Smooth muscle cell (in vitro differentiated cells): ENCODE measurements around the gene SNX24. TPM values are rescaled to one million over a fixed set of nuclear protein-coding genes. Genes with fewer than 3 reads are reported as not detected.

Experiments used
- polyA plus RNA-seq: library from polyadenylated mRNA; unstranded; fragments of >200 nt; fragmentation: Nextera tagmentation; extraction: Ambion mirVana; gene quantifications from 2 replicates; pipeline ENCODE4 v1.2.1, GENCODE V29; 2016
- small RNA-seq: library from RNA; depleted of rRNA; stranded (forward); fragments of <200 nt; gene quantifications from one replicate; pipeline ENCODE3, GENCODE V24; 2014
- total RNA-seq: library from RNA; depleted of rRNA; stranded (reverse); fragments of >200 nt; gene quantifications from 2 replicates; pipeline ENCODE4 v1.2.3, GENCODE V29; 2014

SNX24 gene
- total and polyA plus RNA-seq, 2 experiments from 2014 or later: 15.3 to 44.9 TPM

Small RNA genes lying within 50 kb of the gene (small RNA-seq; reads per million reads assigned to genes)
- gene RN7SL689P: not detected

Other genes with a start within 250 kb of the SNX24 start
- gene SNX2, start 70.5 kb upstream of the SNX24 start, total RNA-seq: 70.1 and 88.4 TPM in 2 replicates
- gene SNX2, start 70.5 kb upstream of the SNX24 start, polyA plus RNA-seq: 81.9 and 89.3 TPM in 2 replicates
- gene PPIC, start 191.1 kb downstream of the SNX24 start, total RNA-seq: 119 and 145 TPM in 2 replicates
- gene PPIC, start 191.1 kb downstream of the SNX24 start, polyA plus RNA-seq: 300 and 331 TPM in 2 replicates
- gene PRDM6, start 243.6 kb downstream of the SNX24 start, total RNA-seq: 12.9 and 16.5 TPM in 2 replicates
- gene PRDM6, start 243.6 kb downstream of the SNX24 start, polyA plus RNA-seq: 20.4 and 28.1 TPM in 2 replicates